H1 (cell line): ENCODE results near the gene COL5A2. TPM values are rescaled to one million over a fixed set of nuclear protein-coding genes. Genes with fewer than 3 reads are reported as not detected.

ENCODE experiments used
- CTCF ChIA-PET: fragments of 300-600 bp; sonication (Branson Sonifier 250); formaldehyde crosslinking; loops from one replicate; lab custom pipeline; 2021; ENCODE audit not compliant: partially characterized antibody; lab: Charles Lee
- POLR2A ChIA-PET: fragments of 300-600 bp; sonication (Branson Sonifier 250); formaldehyde crosslinking; loops from one replicate; lab custom pipeline; 2021; ENCODE audit warnings: inconsistent platforms; ENCODE audit not compliant: partially characterized antibody; lab: Charles Lee
- DNase-seq, 2 experiments: peaks; one replicate each; pipeline versions ENCODE4 v3.0.0 to v3.0.0-alpha.2; 2010 to 2022; ENCODE audit warnings: low spot score in 2 of 2, low read depth in 1 of 2, mixed read lengths in 1 of 2
- FAIRE-seq: peaks from 2 replicates; lab custom pipeline; 2011; peaks lifted over from hg19 to GRCh38; lab: Jason Lieb, UNC
- H2AFZ ChIP-seq: 2 replicates; pipeline ENCODE4 v1.8.1; 2012; ENCODE audit warnings: low read length, inconsistent platforms
- H2AK5ac ChIP-seq: 2 replicates; pipeline ENCODE4 v1.6.1; 2013; ENCODE audit warnings: low read depth, low read length
- H2BK120ac ChIP-seq: replicated peaks from 2 replicates; pipeline ENCODE3; 2013; ENCODE audit warnings: low read depth, low read length, inconsistent platforms
- H2BK12ac ChIP-seq: 2 replicates; pipeline ENCODE4 v1.6.1; 2013; ENCODE audit warnings: low read depth, low read length
- H2BK15ac ChIP-seq: 2 replicates; pipeline ENCODE4 v1.6.1; 2013; ENCODE audit warnings: low read length
- H2BK20ac ChIP-seq: 2 replicates; pipeline ENCODE4 v1.6.1; 2013; ENCODE audit warnings: low read length
- H2BK5ac ChIP-seq: 2 replicates; pipeline ENCODE4 v1.6.1; 2013; ENCODE audit warnings: low read depth, low read length
- H3K14ac ChIP-seq: 2 replicates; pipeline ENCODE4 v1.6.1; 2013; ENCODE audit warnings: inconsistent platforms; ENCODE audit not compliant: insufficient read length
- H3K18ac ChIP-seq: 2 replicates; pipeline ENCODE4 v1.6.1; 2013; ENCODE audit warnings: low read length; ENCODE audit errors: extremely low read depth
- H3K23ac ChIP-seq: 2 replicates; pipeline ENCODE4 v1.6.1; 2013; ENCODE audit warnings: inconsistent platforms; ENCODE audit not compliant: insufficient read length
- H3K23me2 ChIP-seq: 2 replicates; pipeline ENCODE4 v1.6.1; 2013; ENCODE audit warnings: low read depth, low read length
- H3K27ac ChIP-seq: 2 replicates; pipeline ENCODE4 v1.6.1; 2011; ENCODE audit warnings: low read depth, low read length, inconsistent platforms
- H3K27me3 ChIP-seq, 4 experiments: replicated peaks in 1 of 4; 1 replicate in 1 of 4; 2 replicates in 3 of 4; pipeline versions ENCODE4 v1.6.1 to v1.8.1; 2011 to 2013; ENCODE audit warnings: low read length in 3 of 4, mild to moderate bottlenecking in 3 of 4, inconsistent platforms in 2 of 4, mixed read lengths in 2 of 4, moderate library complexity in 1 of 4; ENCODE audit not compliant: control insufficient read depth in 3 of 4, insufficient read depth in 3 of 4; ENCODE audit errors: extremely low read depth in 1 of 4
- H3K36me3 ChIP-seq, 4 experiments: 2 replicates each; pipeline versions ENCODE4 v1.6.1 to v1.8.1; 2011 to 2013; ENCODE audit warnings: mild to moderate bottlenecking in 4 of 4, low read length in 3 of 4, moderate library complexity in 2 of 4, control low read depth in 1 of 4, inconsistent platforms in 1 of 4; ENCODE audit not compliant: insufficient read depth in 4 of 4, control insufficient read depth in 2 of 4
- H3K4ac ChIP-seq: replicated peaks from 2 replicates; pipeline ENCODE3; 2013; ENCODE audit warnings: low read length, low read depth, mixed read lengths, inconsistent platforms; ENCODE audit not compliant: insufficient read length
- H3K4me1 ChIP-seq, 4 experiments: replicated peaks in 1 of 4; 1 replicate in 1 of 4; 2 replicates in 3 of 4; pipeline versions ENCODE4 v1.6.1 to v1.8.1; 2011 to 2013; ENCODE audit warnings: low read length in 3 of 4, inconsistent platforms in 2 of 4, mixed read lengths in 1 of 4; ENCODE audit not compliant: insufficient read depth in 4 of 4, control insufficient read depth in 3 of 4
- H3K4me2 ChIP-seq, 2 experiments: 2 replicates each; pipeline versions ENCODE4 v1.6.1 to v1.8.1; 2011 to 2013; ENCODE audit warnings: low read depth in 2 of 2, low read length in 2 of 2, control low read depth in 1 of 2, inconsistent platforms in 1 of 2, mild to moderate bottlenecking in 1 of 2; ENCODE audit not compliant: insufficient read depth in 1 of 2
- H3K4me3 ChIP-seq, 4 experiments: fragments of 200-600, 300-600 bp in 1 of 4; sonication (generic), shearing (Covaris generic), sonication (Bioruptor Twin) in 1 of 4; 2 replicates each; pipeline versions ENCODE4 v1.5.1 to v1.8.1; 2011 to 2016; ENCODE audit warnings: low read length in 4 of 4, low read depth in 3 of 4, control low read depth in 2 of 4, inconsistent platforms in 2 of 4, mild to moderate bottlenecking in 2 of 4, mixed read lengths in 1 of 4, moderate library complexity in 1 of 4; ENCODE audit not compliant: insufficient read depth in 2 of 4; ENCODE audit errors: extremely low read depth in 1 of 4
- H3K56ac ChIP-seq: replicated peaks from 2 replicates; pipeline ENCODE3; 2013; ENCODE audit warnings: low read depth, mild to moderate bottlenecking, mixed read lengths, low read length, inconsistent platforms; ENCODE audit not compliant: insufficient read length
- H3K79me1 ChIP-seq: 2 replicates; pipeline ENCODE4 v1.6.1; 2013; ENCODE audit warnings: low read depth, low read length, control low read depth
- H3K79me2 ChIP-seq, 2 experiments: 2 replicates each; pipeline versions ENCODE4 v1.6.1 to v1.8.1; 2012 to 2013; ENCODE audit warnings: low read length in 2 of 2, mild to moderate bottlenecking in 2 of 2, inconsistent platforms in 1 of 2; ENCODE audit not compliant: insufficient read depth in 2 of 2, control insufficient read depth in 1 of 2
- H3K9ac ChIP-seq, 4 experiments: replicated peaks in 1 of 4; 1 replicate in 1 of 4; 2 replicates in 3 of 4; pipeline versions ENCODE4 v1.6.1 to v1.8.1; 2011 to 2013; ENCODE audit warnings: low read depth in 3 of 4, low read length in 3 of 4, control low read depth in 2 of 4, mild to moderate bottlenecking in 2 of 4, moderate library complexity in 2 of 4, inconsistent platforms in 1 of 4; ENCODE audit errors: extremely low read depth in 1 of 4
- H3K9me3 ChIP-seq, 2 experiments: 2 replicates each; pipeline versions ENCODE4 v1.6.1 to v1.8.1; 2012 to 2013; ENCODE audit warnings: mild to moderate bottlenecking in 2 of 2, moderate library complexity in 2 of 2, control low read depth in 1 of 2, inconsistent platforms in 1 of 2, low read depth in 1 of 2, low read length in 1 of 2, mixed read lengths in 1 of 2; ENCODE audit not compliant: insufficient read depth in 2 of 2
- H4K20me1 ChIP-seq, 2 experiments: replicated peaks in 1 of 2; 2 replicates each; pipeline versions ENCODE3 to v1.8.1; 2011 to 2013; ENCODE audit warnings: inconsistent platforms in 2 of 2, low read length in 2 of 2, mild to moderate bottlenecking in 1 of 2; ENCODE audit not compliant: insufficient read depth in 2 of 2, control insufficient read depth in 1 of 2
- H4K5ac ChIP-seq: 2 replicates; pipeline ENCODE4 v1.6.1; 2013; ENCODE audit warnings: low read length, low read depth, mixed read lengths, inconsistent platforms; ENCODE audit not compliant: insufficient read length
- H4K8ac ChIP-seq: 2 replicates; pipeline ENCODE4 v1.8.0; 2013; ENCODE audit warnings: mild to moderate bottlenecking, moderate library complexity, low read length, inconsistent platforms; ENCODE audit not compliant: insufficient read depth; ENCODE audit errors: extremely low read depth
- H4K91ac ChIP-seq: replicated peaks from 2 replicates; pipeline ENCODE3; 2013; ENCODE audit warnings: low read length, mixed read lengths, inconsistent platforms; ENCODE audit not compliant: insufficient read length
- POLR2A ChIP-seq, 2 experiments: IDR thresholded peaks; 1 replicate in 1 of 2; 2 replicates in 1 of 2; pipeline ENCODE4 v1.6.1; 2011; ENCODE audit warnings: low read depth in 2 of 2, low read length in 2 of 2, mild to moderate bottlenecking in 2 of 2; ENCODE audit errors: control extremely low read depth in 1 of 2
- WGBS, 2 experiments: shearing (Covaris generic) in 1 of 2; methylation state at CpG; one replicate each; pipeline versions ENCODE4 v1.1.6 to v1.1.7; 2013 to 2015; ENCODE audit warnings: low lambda C conversion rate in 2 of 2, mixed read lengths in 2 of 2, inconsistent platforms in 1 of 2, low coverage in 1 of 2, missing lambda C conversion rate in 1 of 2; ENCODE audit not compliant: insufficient replicate concordance in 2 of 2, insufficient coverage in 1 of 2, insufficient read length in 1 of 2; ENCODE audit errors: extremely low coverage in 1 of 2, missing lambda C conversion rate in 1 of 2; 5-methylcytosine and 5-hydroxymethylcytosine counted together
- polyA plus RNA-seq, 7 experiments: library from polyadenylated mRNA; depleted of rRNA in 3 of 7; stranded (reverse) in 5 of 7; unstranded in 2 of 7; fragments of >200 nt in 5 of 7; fragments of 200-250 nt in 2 of 7; gene quantifications; 1 replicate in 5 of 7; 2 replicates in 1 of 7; 4 replicates in 1 of 7; pipeline versions ENCODE4 v1.2.1 to v1.2.3, GENCODE V29; 2011 to 2013; ENCODE audit warnings: missing spikeins in 2 of 7, mixed read lengths in 2 of 7
- total RNA-seq: library from RNA; stranded (reverse); fragmentation: NEBNext Ultra II Directional; extraction: Animal tissue kit (Norgen Biotek cat#: 25700); gene quantifications from 2 replicates; pipeline ENCODE4 v1.2.1, GENCODE V29; 2021
- TF ChIP-seq, protein P1 (sequence below): IDR thresholded peaks from 2 replicates; pipeline ENCODE4 v1.6.1; 2012; ENCODE audit warnings: low read length, inconsistent platforms

COL5A2 gene
- total and polyA plus RNA-seq, 2 of the 8 experiments (the other 6 are each of a cell fraction or from before 2014, with no cell fraction given), result 4.7 to 24.2 TPM

DNA sequence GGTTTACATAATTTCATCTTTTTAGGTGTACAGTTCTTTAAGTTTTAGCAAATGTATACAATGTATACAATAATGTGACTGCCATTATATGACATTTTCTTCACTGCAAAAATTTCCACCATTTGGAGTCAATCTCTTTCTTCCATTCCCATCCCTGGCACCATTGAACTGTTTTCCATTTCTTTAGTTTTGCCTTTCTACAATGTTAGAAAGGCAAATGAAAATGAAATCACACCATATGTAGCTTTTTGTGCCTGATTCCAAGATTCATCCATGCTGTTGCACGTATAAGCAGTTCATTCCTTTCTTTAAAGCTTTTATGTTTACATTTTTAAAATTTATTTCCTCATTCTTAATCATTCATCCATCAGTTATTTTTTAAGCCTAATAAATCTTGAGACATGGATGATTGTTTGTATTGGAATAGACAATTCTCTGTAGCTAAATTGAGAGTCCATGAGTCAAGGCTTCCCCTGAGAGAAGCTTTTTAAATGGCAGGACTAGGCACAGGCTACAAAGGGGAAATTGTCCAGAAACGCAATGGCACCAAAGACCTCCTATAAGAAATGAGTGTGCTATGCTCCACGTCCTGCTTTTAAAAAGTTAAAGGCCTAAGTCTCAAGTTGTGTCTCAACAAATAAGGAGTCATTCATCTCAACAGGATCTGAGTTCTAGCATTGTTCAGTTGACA is 8.7 kb upstream of the COL5A2 start:
- Histone ChIP-seq H3K4me1 (no peaks in the 10 kb centered on the region; a peak in 1 of 7 replicates), H2BK12ac (no peak overlapping the region), H3K23me2 (no peaks in the 10 kb centered on the region), H4K5ac (no peak overlapping the region), H2AK5ac (no peak overlapping the region), H3K27me3 (no peaks in the 10 kb centered on the region), H3K36me3 (no peaks in the 10 kb centered on the region), H2AFZ (no peak overlapping the region), H3K4me2 (no peak overlapping the region), H3K23ac (no peak overlapping the region), H3K14ac (no peak overlapping the region), H4K91ac (no peak overlapping the region), H2BK120ac (no peak overlapping the region), H3K79me2 (no peaks in the 10 kb centered on the region), H3K79me1 (no peaks in the 10 kb centered on the region), H3K9me3 (no peaks in the 10 kb centered on the region), H3K27ac (no peak overlapping the region), H4K8ac (no peak overlapping the region), H2BK5ac (no peak overlapping the region), H2BK20ac (no peak overlapping the region), H3K4ac (no peak overlapping the region), H3K9ac (no peak overlapping the region), H3K4me3 (no peak overlapping the region), H3K18ac (no peak overlapping the region), H3K56ac (no peak overlapping the region), H2BK15ac (no peak overlapping the region), H4K20me1 (no peaks in the 10 kb centered on the region)
- FAIRE-seq, result no peak
- no peak for DNase-seq
- TF ChIP-seq, protein P1, sequence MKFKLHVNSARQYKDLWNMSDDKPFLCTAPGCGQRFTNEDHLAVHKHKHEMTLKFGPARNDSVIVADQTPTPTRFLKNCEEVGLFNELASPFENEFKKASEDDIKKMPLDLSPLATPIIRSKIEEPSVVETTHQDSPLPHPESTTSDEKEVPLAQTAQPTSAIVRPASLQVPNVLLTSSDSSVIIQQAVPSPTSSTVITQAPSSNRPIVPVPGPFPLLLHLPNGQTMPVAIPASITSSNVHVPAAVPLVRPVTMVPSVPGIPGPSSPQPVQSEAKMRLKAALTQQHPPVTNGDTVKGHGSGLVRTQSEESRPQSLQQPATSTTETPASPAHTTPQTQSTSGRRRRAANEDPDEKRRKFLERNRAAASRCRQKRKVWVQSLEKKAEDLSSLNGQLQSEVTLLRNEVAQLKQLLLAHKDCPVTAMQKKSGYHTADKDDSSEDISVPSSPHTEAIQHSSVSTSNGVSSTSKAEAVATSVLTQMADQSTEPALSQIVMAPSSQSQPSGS, result no peak
- TF ChIP-seq POLR2A (IDR thresholded peaks at IDR 0.05; ENCODE audit: control extremely low read depth in 1 of 2, low read depth in 2 of 2, low read length in 2 of 2), result no peak
- ChIA-PET CTCF (interaction anchor here (1.1 kb wide), 1 partner anchor 45 kb away, joined by 4 read pairs; no protein-coding TSS in a partner anchor), POLR2A (no interaction called here)
- WGBS, 2 experiments, result 85% methylated on average over 3 of the region's 3 CpGs; no CpG with 5 or more reads in 1 of the 2 experiments
